ENCODE results near the gene MCL1. TPM values are rescaled to one million over a fixed set of nuclear protein-coding genes. Genes with fewer than 3 reads are reported as not detected.

MCL1 gene
- total RNA-seq, 1 experiment from 2014 or later = 163 TPM

- peak; percentile 44 for DNase-seq (ENCODE audit: low spot score)
- peaks cover 10% of the 10 kb centered on the region for H3K4me1 ChIP-seq (ENCODE audit: insufficient read depth, low read length, poor library complexity, severe bottlenecking)
- ChIA-PET CTCF (interaction anchor here (2.1 kb wide), 1 partner anchor 8 kb away, joined by 13 read pairs; no protein-coding TSS in a partner anchor), POLR2A (ENCODE audit: low non-redundant PET) (no interaction called here)
- no peak overlapping the region for H3K27ac ChIP-seq (ENCODE audit: low read depth, low read length, poor library complexity, severe bottlenecking)
- TF ChIP-seq CTCF (conservative IDR thresholded peaks at IDR 0.05; ENCODE audit: low read depth, low read length) (no peak), EZH2 (IDR thresholded peaks at IDR 0.05; ENCODE audit: borderline replicate concordance, low read depth, low read length, poor library complexity, severe bottlenecking) (no peak)
- BruUV-seq (replicated peaks) = no TSS peak
- H3K27me3 ChIP-seq (replicated peaks; ENCODE audit: insufficient read depth, low read depth, low read length, poor library complexity) = no peaks in the 10 kb centered on the region
- no peak overlapping the region for H3K4me3 ChIP-seq (ENCODE audit: low read depth, low read length, poor library complexity, severe bottlenecking)
- H3K9me3 ChIP-seq (ENCODE audit: low read depth, low read length, poor library complexity, severe bottlenecking) = no peaks in the 10 kb centered on the region
- intact Hi-C loops (cut with micrococcal nuclease; ENCODE audit: unreplicated experiment) = no loop called here
- no peaks in the 10 kb centered on the region for H3K36me3 ChIP-seq (ENCODE audit: insufficient read depth, low read length, poor library complexity, severe bottlenecking)
These were observed 27.1 kb downstream of the MCL1 start for GRCh38 chr1:150552128-150552910.

- H3K4me3 ChIP-seq (ENCODE audit: low read depth, low read length, poor library complexity, severe bottlenecking) = no peak overlapping the region
- POLR2A ChIA-PET (ENCODE audit: low non-redundant PET) = no interaction called here
- BruUV-seq (replicated peaks) = no TSS peak
These were observed 27.7 kb downstream of the MCL1 start for GRCh38 chr1:150551784-150552127.

GRCh38 chr1:150551051-150551783 lies 28.2 kb downstream of the MCL1 start:
- TF ChIP-seq CTCF (conservative IDR thresholded peaks at IDR 0.05; ENCODE audit: low read depth, low read length) (no peak), EZH2 (IDR thresholded peaks at IDR 0.05; ENCODE audit: borderline replicate concordance, low read depth, low read length, poor library complexity, severe bottlenecking) (no peak)
- no peak overlapping the region for H3K27ac ChIP-seq (ENCODE audit: low read depth, low read length, poor library complexity, severe bottlenecking)
- no peaks in the 10 kb centered on the region for H3K36me3 ChIP-seq (ENCODE audit: insufficient read depth, low read length, poor library complexity, severe bottlenecking)
- peaks cover 10% of the 10 kb centered on the region for H3K4me1 ChIP-seq (ENCODE audit: insufficient read depth, low read length, poor library complexity, severe bottlenecking)
- POLR2A ChIA-PET (ENCODE audit: low non-redundant PET) = no interaction called here
- intact Hi-C loops (cut with micrococcal nuclease; ENCODE audit: unreplicated experiment) = no loop called here
- CTCF ChIA-PET = interaction anchor here (0.7 to 2.1 kb wide), 2 partner anchors 9 to 19 kb away, joined by 7 to 13 read pairs; no protein-coding TSS in a partner anchor
- peak; percentile 63 for DNase-seq (ENCODE audit: low spot score)
- no peaks in the 10 kb centered on the region for H3K9me3 ChIP-seq (ENCODE audit: low read depth, low read length, poor library complexity, severe bottlenecking)
- no peaks in the 10 kb centered on the region for H3K27me3 ChIP-seq (replicated peaks; ENCODE audit: insufficient read depth, low read depth, low read length, poor library complexity)
- BruUV-seq (replicated peaks) = no TSS peak
- H3K4me3 ChIP-seq (ENCODE audit: low read depth, low read length, poor library complexity, severe bottlenecking) = no peak overlapping the region

More at GRCh38 chr1:150551784-150552127, 27.7 kb downstream of the MCL1 start:
- intact Hi-C loops (cut with micrococcal nuclease; ENCODE audit: unreplicated experiment) = no loop called here
- H3K27ac ChIP-seq (ENCODE audit: low read depth, low read length, poor library complexity, severe bottlenecking) = no peak overlapping the region
- no peaks in the 10 kb centered on the region for H3K27me3 ChIP-seq (replicated peaks; ENCODE audit: insufficient read depth, low read depth, low read length, poor library complexity)
- no peak for DNase-seq (ENCODE audit: low spot score)
- no peaks in the 10 kb centered on the region for H3K9me3 ChIP-seq (ENCODE audit: low read depth, low read length, poor library complexity, severe bottlenecking)
- TF ChIP-seq CTCF (conservative IDR thresholded peaks at IDR 0.05; ENCODE audit: low read depth, low read length) (no peak), EZH2 (IDR thresholded peaks at IDR 0.05; ENCODE audit: borderline replicate concordance, low read depth, low read length, poor library complexity, severe bottlenecking) (no peak)
- H3K36me3 ChIP-seq (ENCODE audit: insufficient read depth, low read length, poor library complexity, severe bottlenecking) = no peaks in the 10 kb centered on the region
- CTCF ChIA-PET = interaction anchor here (0.7 to 2.1 kb wide), 2 partner anchors 8 to 19 kb away, joined by 7 to 13 read pairs; no protein-coding TSS in a partner anchor
- H3K4me1 ChIP-seq (ENCODE audit: insufficient read depth, low read length, poor library complexity, severe bottlenecking) = peaks cover 10% of the 10 kb centered on the region

Measured in A673 (cell line).